GM12878 (cell line): ENCODE results near the gene CNTN4. TPM values are rescaled to one million over a fixed set of nuclear protein-coding genes. Genes with fewer than 3 reads are reported as not detected.

Experiments used
- ATAC-seq: fragments of 200-7000 bp; cut with Tn5 transposase; 3 replicates; pipeline ENCODE4 v1.9.1; 2020; ENCODE audit warnings: mild to moderate bottlenecking, moderate library complexity
- BruUV-seq: library from RNA; stranded (reverse); fragments of 400-500 nt; replicated peaks from 2 replicates; lab custom pipeline; 2021; lab: Mats Ljungman, UMichigan
- CTCF ChIA-PET: fragments of 300-600 bp; sonication (Branson Sonifier 250); formaldehyde crosslinking; extraction: SDS; loops from one replicate; lab custom pipeline; 2021; ENCODE audit warnings: inconsistent platforms; lab: Yijun Ruan, JAX
- POLR2A ChIA-PET: fragments of 350-600 bp; formaldehyde crosslinking; extraction: SDS; loops from one replicate; lab custom pipeline; 2021; ENCODE audit warnings: inconsistent platforms; lab: Charles Lee
- RAD21 ChIA-PET: fragments of 300-600 bp; sonication (Branson Sonifier 250); formaldehyde crosslinking; loops from one replicate; lab custom pipeline; 2023; ENCODE audit warnings: antibody characterized with exemption; ENCODE audit not compliant: unreplicated experiment; lab: Charles Lee
- SMC1A ChIA-PET: fragments of 300-600 bp; sonication (Branson Sonifier 250); formaldehyde crosslinking; loops from one replicate; lab custom pipeline; 2023; ENCODE audit not compliant: unreplicated experiment, uncharacterized antibody; lab: Charles Lee
- DNase-seq: peaks from one replicate; pipeline ENCODE4 v3.0.0-alpha.2; 2011; ENCODE audit warnings: low read depth, low spot score
- FAIRE-seq: peaks from 3 replicates; lab custom pipeline; 2011; peaks lifted over from hg19 to GRCh38; lab: Jason Lieb, UNC
- H2AFZ ChIP-seq: 2 replicates; pipeline ENCODE4 v1.6.0; 2011; ENCODE audit warnings: low read depth, low read length, control low read depth; ENCODE audit not compliant: control insufficient read depth
- H3K27ac ChIP-seq: 2 replicates; pipeline ENCODE4 v1.5.1; 2011; ENCODE audit warnings: control low read depth; ENCODE audit not compliant: control insufficient read depth, insufficient read depth
- H3K27me3 ChIP-seq, 2 experiments: replicated peaks in 1 of 2; 2 replicates each; pipeline versions ENCODE4 v1.6.0 to v1.6.1; 2011; ENCODE audit warnings: low read length in 1 of 2; ENCODE audit not compliant: control insufficient read depth in 2 of 2, insufficient read depth in 2 of 2
- H3K36me3 ChIP-seq, 2 experiments: 2 replicates each; pipeline ENCODE4 v1.5.1; 2011; ENCODE audit warnings: low read length in 1 of 2; ENCODE audit not compliant: control insufficient read depth in 2 of 2, insufficient read depth in 2 of 2
- H3K4me1 ChIP-seq: 2 replicates; pipeline ENCODE4 v1.6.1; 2011; ENCODE audit warnings: mild to moderate bottlenecking, low read length, moderate library complexity, mixed read lengths; ENCODE audit not compliant: control insufficient read depth, insufficient read depth
- H3K4me2 ChIP-seq: 2 replicates; pipeline ENCODE4 v1.6.0; 2011; ENCODE audit warnings: control low read depth; ENCODE audit not compliant: control insufficient read depth, insufficient read depth
- H3K4me3 ChIP-seq: fragments of 200-600 bp; sonication (generic); 2 replicates; pipeline ENCODE4 v1.5.1; 2016
- H3K79me2 ChIP-seq: 2 replicates; pipeline ENCODE4 v1.6.0; 2011; ENCODE audit warnings: low read length; ENCODE audit not compliant: control insufficient read depth, insufficient read depth
- H3K9ac ChIP-seq: 2 replicates; pipeline ENCODE4 v1.8.0; 2011; ENCODE audit warnings: low read length, control low read depth, mixed read lengths; ENCODE audit not compliant: control insufficient read depth, insufficient read depth
- H3K9me3 ChIP-seq: replicated peaks from 3 replicates; pipeline ENCODE4 v1.5.1; 2011; ENCODE audit warnings: mild to moderate bottlenecking, low read length; ENCODE audit not compliant: control insufficient read depth, insufficient read depth
- H4K20me1 ChIP-seq: 2 replicates; pipeline ENCODE4 v1.6.0; 2011; ENCODE audit not compliant: control insufficient read depth, insufficient read depth
- ATF7 ChIP-seq: fragments of 450-650 bp; IDR thresholded peaks from 2 replicates; pipeline ENCODE4 v1.6.1; 2016; ENCODE audit warnings: low read depth, mild to moderate bottlenecking
- CBFB ChIP-seq: IDR thresholded peaks from 2 replicates; pipeline ENCODE4 v1.6.1; 2016; ENCODE audit warnings: antibody characterized with exemption, low read depth
- HDGF ChIP-seq: fragments of 450-650 bp; IDR thresholded peaks from 2 replicates; pipeline ENCODE4 v1.6.1; 2016; ENCODE audit warnings: antibody characterized with exemption
- MEF2B ChIP-seq: fragments of 450-650 bp; IDR thresholded peaks from 2 replicates; pipeline ENCODE4 v1.6.1; 2018; ENCODE audit warnings: mild to moderate bottlenecking, moderate library complexity; ENCODE audit not compliant: partially characterized antibody, poor library complexity, severe bottlenecking
- POLR2AphosphoS2 ChIP-seq: IDR thresholded peaks from 2 replicates; pipeline ENCODE4 v1.6.1; 2011; ENCODE audit warnings: low read depth, mild to moderate bottlenecking, low read length, improper control_type of control experiment, moderate library complexity
- RAD21 ChIP-seq: IDR thresholded peaks from 2 replicates; pipeline ENCODE4 v1.6.1; 2011; ENCODE audit warnings: mild to moderate bottlenecking, low read depth, low read length, moderate library complexity; ENCODE audit not compliant: insufficient read depth
- SIN3A ChIP-seq: IDR thresholded peaks from 2 replicates; pipeline ENCODE4 v1.6.1; 2012; ENCODE audit warnings: low read depth, low read length, improper control_type of control experiment
- SMAD5 ChIP-seq: IDR thresholded peaks from 2 replicates; pipeline ENCODE4 v1.6.1; 2016; ENCODE audit warnings: antibody characterized with exemption, low read depth
- SREBF2 ChIP-seq: IDR thresholded peaks from 2 replicates; pipeline ENCODE4 v1.6.1; 2012; ENCODE audit warnings: mild to moderate bottlenecking, low read length
- ZNF622 ChIP-seq: fragments of 450-650 bp; IDR thresholded peaks from 2 replicates; pipeline ENCODE4 v1.6.1; 2017; ENCODE audit warnings: mild to moderate bottlenecking, inconsistent platforms
- WGBS: methylation state at CpG from one replicate; pipeline ENCODE4 v1.1.6; 2016; ENCODE audit warnings: low lambda C conversion rate; ENCODE audit not compliant: insufficient replicate concordance, insufficient coverage; ENCODE audit errors: missing lambda C conversion rate; 5-methylcytosine and 5-hydroxymethylcytosine counted together
- in situ Hi-C: fragments of 300-500 bp; cut with MboI; formaldehyde crosslinking; loops from 9 replicates; pipeline ENCODE4 v1.14.3; 2018; ENCODE audit warnings: mixed read lengths
- intact Hi-C: fragments of 100-400 bp; cut with micrococcal nuclease; formaldehyde crosslinking; loops from one replicate; pipeline ENCODE4 v1.14.2; 2022; ENCODE audit not compliant: unreplicated experiment
- polyA plus RNA-seq, 11 experiments: library from polyadenylated mRNA; depleted of rRNA in 4 of 11; unstranded in 6 of 11; stranded (reverse) in 5 of 11; fragments of >200 nt; fragmentation: Nextera tagmentation in 4 of 11; fragmentation: Illumina TruSeq in 1 of 11; extraction: Ambion mirVana in 4 of 11; extraction: Trizol in 1 of 11; gene quantifications; 1 replicate in 1 of 11; 2 replicates in 10 of 11; pipeline versions ENCODE4 v1.2.1 to v1.2.3, GENCODE V29; 2011 to 2016; ENCODE audit warnings: inconsistent platforms in 2 of 11, missing spikeins in 2 of 11, low read depth in 1 of 11
- total RNA-seq, 4 experiments: library from RNA; depleted of rRNA in 3 of 4; stranded (reverse); fragments of >200 nt in 3 of 4; fragmentation: Illumina TruSeq in 1 of 4; extraction: Trizol in 1 of 4; gene quantifications; 2 replicates each; pipeline versions ENCODE4 v1.2.1 to v1.2.3, GENCODE V29; 2013 to 2021
- TF ChIP-seq, protein P1 (sequence below): fragments of 450-650 bp; IDR thresholded peaks from 2 replicates; pipeline ENCODE4 v1.6.1; 2014; ENCODE audit warnings: mild to moderate bottlenecking
- TF ChIP-seq, protein P2 (sequence below): IDR thresholded peaks from 2 replicates; pipeline ENCODE4 v1.6.1; 2011; ENCODE audit warnings: mild to moderate bottlenecking, low read depth, low read length, moderate library complexity; ENCODE audit not compliant: insufficient replicate concordance
- TF ChIP-seq, protein P3 (sequence below): fragments of 450-650 bp; formaldehyde crosslinking; IDR thresholded peaks from 2 replicates; pipeline ENCODE4 v1.4.0; 2020; ENCODE audit warnings: mild to moderate bottlenecking, moderate library complexity

The CNTN4 gene
- total and polyA plus RNA-seq, 10 of the 15 experiments (the other 5 are each of a cell fraction or from before 2014, with no cell fraction given), result 0.05 to 0.43 (median 0.15) TPM; not detected in 1

DNA sequence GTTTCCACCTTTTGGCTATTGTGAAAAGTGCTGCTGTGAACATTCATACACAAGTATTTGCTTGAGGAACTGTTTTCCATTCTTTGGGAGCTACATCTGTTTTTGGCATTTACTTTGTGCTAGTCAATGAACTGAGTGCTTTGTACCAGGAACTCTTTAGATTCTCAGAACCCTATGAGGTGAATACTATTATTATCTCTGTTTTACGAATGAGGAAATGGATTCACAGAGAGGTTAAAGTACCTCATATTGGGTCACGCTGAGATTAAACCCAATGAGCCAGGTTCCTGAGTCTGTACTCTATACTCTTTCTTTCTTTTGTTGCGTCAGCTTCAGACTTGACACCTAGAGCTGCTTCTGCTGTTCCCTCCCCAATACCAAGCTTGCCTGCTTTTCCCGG, 358.1 kb downstream of the CNTN4 start:
- Histone ChIP-seq H3K27ac (no peak overlapping the region), H3K4me1 (no peaks in the 10 kb centered on the region), H3K36me3 (no peaks in the 10 kb centered on the region), H3K79me2 (no peaks in the 10 kb centered on the region), H3K27me3 (no peaks in the 10 kb centered on the region), H3K4me2 (no peak overlapping the region), H3K9me3 (no peaks in the 10 kb centered on the region), H3K4me3 (no peak overlapping the region), H2AFZ (no peak overlapping the region), H3K9ac (no peak overlapping the region), H4K20me1 (no peaks in the 10 kb centered on the region)
- SMC1A ChIA-PET, result no interaction called here
- intact Hi-C loops (no loop called here), in situ Hi-C loops (no loop called here)
- FAIRE-seq, result no peak
- POLR2A ChIA-PET, result interaction anchor here (0.6 kb wide), 1 partner anchor 157 kb away, joined by 3 read pairs; no protein-coding TSS in a partner anchor
- CTCF ChIA-PET, result no interaction called here
- 35% methylated on average over 4 of the region's 4 CpGs for WGBS
- BruUV-seq, result no TSS peak
- no peak for DNase-seq
- TF ChIP-seq POLR2AphosphoS2, result no peak
- RAD21 ChIA-PET, result no interaction called here
- ATAC-seq, result no peak

DNA sequence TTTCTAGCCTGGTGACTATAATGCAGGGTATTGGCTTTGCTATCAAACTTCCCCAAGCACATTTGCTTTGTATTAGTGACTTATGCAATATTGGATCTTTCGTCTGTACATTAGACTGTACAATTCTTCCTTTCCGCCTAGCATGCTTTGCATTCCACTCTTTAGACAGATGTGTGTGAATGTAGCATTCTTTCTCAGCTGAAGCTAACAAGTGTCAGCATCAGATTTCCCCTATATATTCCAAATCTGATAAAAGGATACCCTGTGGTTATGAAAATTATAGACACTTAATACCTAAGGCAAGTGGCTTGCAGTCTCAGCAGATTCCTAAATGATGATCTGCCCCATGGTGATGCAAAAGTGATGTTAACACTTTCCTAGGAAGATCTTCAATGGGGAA, 360.1 kb downstream of the CNTN4 start:
- no peak overlapping the region for H3K4me3 ChIP-seq
- 100% methylated on average over 2 of the region's 2 CpGs for WGBS
- H2AFZ ChIP-seq, result no peak overlapping the region
- no peak for TF ChIP-seq SREBF2
- TF ChIP-seq ATF7, result no peak
- TF ChIP-seq RAD21, result no peak
- TF ChIP-seq HDGF, result no peak
- no peak for TF ChIP-seq SIN3A
- TF ChIP-seq, protein P1, sequence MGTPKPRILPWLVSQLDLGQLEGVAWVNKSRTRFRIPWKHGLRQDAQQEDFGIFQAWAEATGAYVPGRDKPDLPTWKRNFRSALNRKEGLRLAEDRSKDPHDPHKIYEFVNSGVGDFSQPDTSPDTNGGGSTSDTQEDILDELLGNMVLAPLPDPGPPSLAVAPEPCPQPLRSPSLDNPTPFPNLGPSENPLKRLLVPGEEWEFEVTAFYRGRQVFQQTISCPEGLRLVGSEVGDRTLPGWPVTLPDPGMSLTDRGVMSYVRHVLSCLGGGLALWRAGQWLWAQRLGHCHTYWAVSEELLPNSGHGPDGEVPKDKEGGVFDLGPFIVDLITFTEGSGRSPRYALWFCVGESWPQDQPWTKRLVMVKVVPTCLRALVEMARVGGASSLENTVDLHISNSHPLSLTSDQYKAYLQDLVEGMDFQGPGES, result no peak
- TF ChIP-seq, protein P2, sequence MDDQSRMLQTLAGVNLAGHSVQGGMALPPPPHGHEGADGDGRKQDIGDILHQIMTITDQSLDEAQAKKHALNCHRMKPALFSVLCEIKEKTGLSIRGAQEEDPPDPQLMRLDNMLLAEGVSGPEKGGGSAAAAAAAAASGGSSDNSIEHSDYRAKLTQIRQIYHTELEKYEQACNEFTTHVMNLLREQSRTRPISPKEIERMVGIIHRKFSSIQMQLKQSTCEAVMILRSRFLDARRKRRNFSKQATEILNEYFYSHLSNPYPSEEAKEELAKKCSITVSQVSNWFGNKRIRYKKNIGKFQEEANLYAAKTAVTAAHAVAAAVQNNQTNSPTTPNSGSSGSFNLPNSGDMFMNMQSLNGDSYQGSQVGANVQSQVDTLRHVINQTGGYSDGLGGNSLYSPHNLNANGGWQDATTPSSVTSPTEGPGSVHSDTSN, result no peak
- TF ChIP-seq ZNF622, result no peak
- TF ChIP-seq CBFB, result no peak
- no peak for TF ChIP-seq SMAD5
- no peak for TF ChIP-seq MEF2B
- TF ChIP-seq, protein P3, sequence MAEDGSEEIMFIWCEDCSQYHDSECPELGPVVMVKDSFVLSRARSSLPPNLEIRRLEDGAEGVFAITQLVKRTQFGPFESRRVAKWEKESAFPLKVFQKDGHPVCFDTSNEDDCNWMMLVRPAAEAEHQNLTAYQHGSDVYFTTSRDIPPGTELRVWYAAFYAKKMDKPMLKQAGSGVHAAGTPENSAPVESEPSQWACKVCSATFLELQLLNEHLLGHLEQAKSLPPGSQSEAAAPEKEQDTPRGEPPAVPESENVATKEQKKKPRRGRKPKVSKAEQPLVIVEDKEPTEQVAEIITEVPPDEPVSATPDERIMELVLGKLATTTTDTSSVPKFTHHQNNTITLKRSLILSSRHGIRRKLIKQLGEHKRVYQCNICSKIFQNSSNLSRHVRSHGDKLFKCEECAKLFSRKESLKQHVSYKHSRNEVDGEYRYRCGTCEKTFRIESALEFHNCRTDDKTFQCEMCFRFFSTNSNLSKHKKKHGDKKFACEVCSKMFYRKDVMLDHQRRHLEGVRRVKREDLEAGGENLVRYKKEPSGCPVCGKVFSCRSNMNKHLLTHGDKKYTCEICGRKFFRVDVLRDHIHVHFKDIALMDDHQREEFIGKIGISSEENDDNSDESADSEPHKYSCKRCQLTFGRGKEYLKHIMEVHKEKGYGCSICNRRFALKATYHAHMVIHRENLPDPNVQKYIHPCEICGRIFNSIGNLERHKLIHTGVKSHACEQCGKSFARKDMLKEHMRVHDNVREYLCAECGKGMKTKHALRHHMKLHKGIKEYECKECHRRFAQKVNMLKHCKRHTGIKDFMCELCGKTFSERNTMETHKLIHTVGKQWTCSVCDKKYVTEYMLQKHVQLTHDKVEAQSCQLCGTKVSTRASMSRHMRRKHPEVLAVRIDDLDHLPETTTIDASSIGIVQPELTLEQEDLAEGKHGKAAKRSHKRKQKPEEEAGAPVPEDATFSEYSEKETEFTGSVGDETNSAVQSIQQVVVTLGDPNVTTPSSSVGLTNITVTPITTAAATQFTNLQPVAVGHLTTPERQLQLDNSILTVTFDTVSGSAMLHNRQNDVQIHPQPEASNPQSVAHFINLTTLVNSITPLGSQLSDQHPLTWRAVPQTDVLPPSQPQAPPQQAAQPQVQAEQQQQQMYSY (CRISPR knock-in tag), result no peak

More for the DNA sequence above, 360.1 kb downstream of the CNTN4 start:
- Histone ChIP-seq H3K9ac (no peak overlapping the region), H3K4me2 (no peak overlapping the region), H3K27ac (no peak overlapping the region), H3K4me1 (no peaks in the 10 kb centered on the region), H3K36me3 (no peaks in the 10 kb centered on the region), H3K79me2 (no peaks in the 10 kb centered on the region), H4K20me1 (no peaks in the 10 kb centered on the region), H3K9me3 (no peaks in the 10 kb centered on the region), H3K27me3 (no peaks in the 10 kb centered on the region)
- DNase-seq, result no peak
- POLR2A ChIA-PET, result no interaction called here
- ATAC-seq, result no peak
- FAIRE-seq, result no peak
- intact Hi-C loops (no loop called here), in situ Hi-C loops (no loop called here)
- CTCF ChIA-PET, result interaction anchor here (0.6 kb wide), 1 partner anchor 1608 kb away, joined by 3 read pairs; no protein-coding TSS in a partner anchor
- BruUV-seq, result no TSS peak
- SMC1A ChIA-PET, result no interaction called here
- RAD21 ChIA-PET, result no interaction called here
